ENCODE measurements around the gene PADI1. TPM values are rescaled to one million over a fixed set of nuclear protein-coding genes. Genes with fewer than 3 reads are reported as not detected.

The PADI1 gene
- polyA plus RNA-seq, 1 experiment, result not detected

DNA sequence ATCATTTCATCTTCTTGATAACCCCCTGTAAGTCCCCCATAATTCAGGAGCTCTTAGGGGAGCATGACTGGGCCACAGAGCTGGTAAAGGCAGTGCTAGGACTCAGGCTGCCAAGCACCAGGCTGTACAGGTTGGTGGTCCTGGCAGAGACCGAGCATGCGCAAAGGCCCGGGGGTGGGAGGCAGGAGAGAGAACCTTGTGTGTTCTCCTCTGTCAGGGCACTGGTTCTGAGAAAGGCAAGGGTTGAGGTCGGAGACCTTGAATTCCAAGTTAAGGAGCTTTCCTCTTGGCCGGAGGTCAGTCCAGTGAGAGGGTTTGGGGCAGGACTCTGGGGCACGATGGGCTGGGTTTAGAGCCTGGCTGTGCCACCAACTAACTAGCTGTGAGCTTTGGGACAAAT is 67.1 kb downstream of the PADI1 start:
- Histone ChIP-seq H3K4me3 (ENCODE audit: low read depth, low read length) (no peak overlapping the region), H3K9me3 (ENCODE audit: control insufficient read depth, insufficient read depth, low read length) (no peaks in the 10 kb centered on the region; the same call in 1 of the 2 replicates), H3K27ac (ENCODE audit: low read depth, low read length) (no peak overlapping the region), H3K27me3 (ENCODE audit: control insufficient read depth, insufficient read depth, low read length) (peaks cover 5% of the 10 kb centered on the region)
- ChIA-PET POLR2A (no interaction called here), CTCF (interaction anchor here (0.6 kb wide), 1 partner anchor 609 kb away, joined by 3 read pairs; no protein-coding TSS in a partner anchor)
- no peak for DNase-seq (ENCODE audit: low read depth, low spot score)
- TF ChIP-seq, protein P1, sequence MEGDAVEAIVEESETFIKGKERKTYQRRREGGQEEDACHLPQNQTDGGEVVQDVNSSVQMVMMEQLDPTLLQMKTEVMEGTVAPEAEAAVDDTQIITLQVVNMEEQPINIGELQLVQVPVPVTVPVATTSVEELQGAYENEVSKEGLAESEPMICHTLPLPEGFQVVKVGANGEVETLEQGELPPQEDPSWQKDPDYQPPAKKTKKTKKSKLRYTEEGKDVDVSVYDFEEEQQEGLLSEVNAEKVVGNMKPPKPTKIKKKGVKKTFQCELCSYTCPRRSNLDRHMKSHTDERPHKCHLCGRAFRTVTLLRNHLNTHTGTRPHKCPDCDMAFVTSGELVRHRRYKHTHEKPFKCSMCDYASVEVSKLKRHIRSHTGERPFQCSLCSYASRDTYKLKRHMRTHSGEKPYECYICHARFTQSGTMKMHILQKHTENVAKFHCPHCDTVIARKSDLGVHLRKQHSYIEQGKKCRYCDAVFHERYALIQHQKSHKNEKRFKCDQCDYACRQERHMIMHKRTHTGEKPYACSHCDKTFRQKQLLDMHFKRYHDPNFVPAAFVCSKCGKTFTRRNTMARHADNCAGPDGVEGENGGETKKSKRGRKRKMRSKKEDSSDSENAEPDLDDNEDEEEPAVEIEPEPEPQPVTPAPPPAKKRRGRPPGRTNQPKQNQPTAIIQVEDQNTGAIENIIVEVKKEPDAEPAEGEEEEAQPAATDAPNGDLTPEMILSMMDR (IDR thresholded peaks at IDR 0.05; ENCODE audit: low read depth, low read length), result no peak

DNA sequence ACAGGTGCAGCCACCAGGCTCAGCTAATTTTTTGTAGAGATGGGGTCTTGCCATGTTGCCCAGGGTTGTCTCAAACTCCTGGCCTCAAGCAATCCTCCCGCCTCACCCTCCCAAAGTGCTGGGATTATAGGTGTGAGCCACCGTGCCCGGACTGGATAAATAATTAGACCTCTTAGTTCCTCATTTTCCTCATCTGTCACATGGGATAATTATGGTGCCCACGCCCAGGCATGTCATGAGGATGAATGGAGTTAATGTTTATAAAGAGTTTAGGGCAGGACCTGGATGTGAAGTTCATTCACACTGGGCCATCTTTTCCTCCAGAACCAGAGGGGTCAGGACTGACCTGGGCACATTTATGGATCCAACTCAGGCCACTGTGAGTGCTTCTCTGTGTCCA is 67.7 kb downstream of the PADI1 start:
- CTCF ChIA-PET, result interaction anchor here (0.6 to 1.3 kb wide), 2 partner anchors 9 to 609 kb away, joined by 3 to 6 read pairs; no protein-coding TSS in a partner anchor
- TF ChIP-seq, protein P1 (IDR thresholded peaks at IDR 0.05; ENCODE audit: low read depth, low read length), result no peak
- H3K4me3 ChIP-seq (ENCODE audit: low read depth, low read length), result no peak overlapping the region
- no peak overlapping the region for H3K27ac ChIP-seq (ENCODE audit: low read depth, low read length)
- no peak for DNase-seq (ENCODE audit: low read depth, low spot score)
- peaks cover 5% of the 10 kb centered on the region for H3K27me3 ChIP-seq (ENCODE audit: control insufficient read depth, insufficient read depth, low read length)
- POLR2A ChIA-PET, result no interaction called here
- H3K9me3 ChIP-seq (ENCODE audit: control insufficient read depth, insufficient read depth, low read length), result no peaks in the 10 kb centered on the region; the same call in 1 of the 2 replicates

DNA sequence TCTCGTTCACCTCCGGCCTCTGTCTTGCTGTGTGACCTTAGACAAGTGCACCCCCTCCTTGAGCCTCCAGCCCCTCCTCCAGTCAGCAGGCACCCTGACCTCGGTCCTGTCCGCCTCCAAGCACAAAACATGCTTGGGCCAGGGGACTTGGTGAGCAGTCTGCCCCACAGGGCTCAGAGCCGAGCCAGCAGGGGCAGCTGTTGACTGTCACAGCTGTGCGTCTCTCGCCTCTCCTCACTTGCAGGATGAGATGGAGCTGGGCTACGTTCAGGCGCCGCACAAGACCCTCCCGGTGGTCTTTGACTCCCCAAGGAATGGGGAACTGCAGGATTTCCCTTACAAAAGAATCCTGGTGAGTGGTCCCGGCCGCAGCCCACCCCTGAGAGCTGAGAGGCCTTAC is 68.2 kb downstream of the PADI1 start:
- TF ChIP-seq, protein P1 (IDR thresholded peaks at IDR 0.05; ENCODE audit: low read depth, low read length), result no peak
- DNase-seq (ENCODE audit: low read depth, low spot score), result no peak
- H3K27ac ChIP-seq (ENCODE audit: low read depth, low read length), result no peak overlapping the region
- CTCF ChIA-PET, result interaction anchor here (0.6 to 1.3 kb wide), 3 partner anchors 10 to 36 kb away, joined by 3 to 6 read pairs (median 4); no protein-coding TSS in a partner anchor
- no peaks in the 10 kb centered on the region; the same call in 1 of the 2 replicates for H3K9me3 ChIP-seq (ENCODE audit: control insufficient read depth, insufficient read depth, low read length)
- H3K4me3 ChIP-seq (ENCODE audit: low read depth, low read length), result no peak overlapping the region
- POLR2A ChIA-PET, result no interaction called here
- H3K27me3 ChIP-seq (ENCODE audit: control insufficient read depth, insufficient read depth, low read length), result peaks cover 3% of the 10 kb centered on the region

DNA sequence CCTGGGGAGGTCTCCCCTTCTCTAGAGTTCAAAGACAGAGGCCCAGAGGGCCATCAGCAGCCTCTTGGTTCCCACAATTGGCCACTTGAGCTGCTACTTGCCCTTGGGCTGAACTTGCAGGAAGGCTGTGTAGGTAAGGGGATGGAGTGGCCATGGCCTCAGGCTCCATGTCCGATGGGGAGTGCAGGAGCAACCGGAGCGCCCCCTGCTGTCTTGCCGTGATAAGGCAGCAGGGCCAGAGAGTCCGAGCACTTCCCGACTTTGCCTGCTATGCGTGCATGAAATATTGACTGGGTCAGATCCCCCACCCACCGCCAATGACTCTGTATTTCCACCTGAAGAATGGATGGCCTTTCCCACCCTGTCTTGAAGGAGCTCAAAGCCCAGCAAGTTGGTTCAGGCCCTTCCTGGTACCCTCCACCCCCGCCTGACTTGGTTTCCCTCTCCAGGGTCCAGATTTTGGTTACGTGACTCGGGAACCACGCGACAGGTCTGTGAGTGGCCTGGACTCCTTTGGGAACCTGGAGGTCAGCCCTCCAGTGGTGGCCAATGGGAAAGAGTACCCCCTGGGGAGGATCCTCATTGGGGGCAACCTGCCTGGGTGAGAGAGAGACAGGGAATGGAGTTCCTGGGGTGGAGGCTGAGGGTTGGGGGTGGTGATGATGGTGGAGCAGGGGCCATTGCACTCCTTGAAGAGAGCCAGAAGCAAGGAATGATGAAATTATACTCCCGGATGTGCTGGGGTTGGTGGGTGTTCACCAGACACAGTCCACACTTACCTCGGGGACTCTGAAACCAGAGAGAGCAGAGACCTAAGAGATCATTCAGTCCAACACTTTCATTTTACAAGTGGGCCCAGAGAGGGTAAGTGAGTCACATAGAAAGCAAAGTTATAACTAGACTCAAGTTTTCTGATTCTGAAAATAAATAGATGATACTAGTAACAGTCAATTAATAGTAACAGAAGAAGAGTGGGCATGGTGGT is 69.5 kb downstream of the PADI1 start:
- Histone ChIP-seq H3K9me3 (ENCODE audit: control insufficient read depth, insufficient read depth, low read length) (no peaks in the 10 kb centered on the region; the same call in 1 of the 2 replicates), H3K27ac (ENCODE audit: low read depth, low read length) (no peak overlapping the region), H3K27me3 (ENCODE audit: control insufficient read depth, insufficient read depth, low read length) (peaks cover 5% of the 10 kb centered on the region), H3K4me3 (ENCODE audit: low read depth, low read length) (no peak overlapping the region)
- ChIA-PET POLR2A (no interaction called here), CTCF (interaction anchor here (0.6 to 2.6 kb wide), 21 partner anchors 10 to 322 kb away, joined by 3 to 17 read pairs (median 4); no protein-coding TSS in a partner anchor)
- no peak for DNase-seq (ENCODE audit: low read depth, low spot score)
- TF ChIP-seq, protein P1 (IDR thresholded peaks at IDR 0.05; ENCODE audit: low read depth, low read length), result peak; percentile 68

Measured in AG04450 (cell line).